GM13976 (cell line): Measurements from ENCODE around the gene CD58.

Experiments used
- DNase-seq: peaks from one replicate; pipeline ENCODE4 v3.0.0; 2012; ENCODE audit warnings: low spot score
- in situ Hi-C: fragments of 300-500 bp; cut with MboI; formaldehyde crosslinking; loops from one replicate; pipeline ENCODE4 v1.12.0; 2022; ENCODE audit warnings: low sequenced_read_pairs, mixed read lengths, inconsistent platforms; ENCODE audit not compliant: unreplicated experiment
- TF ChIP-seq, protein P1 (sequence below): IDR thresholded peaks from 2 replicates; pipeline ENCODE4 v1.5.1; 2012; ENCODE audit warnings: borderline replicate concordance, mild to moderate bottlenecking; ENCODE audit not compliant: insufficient read depth; ENCODE audit errors: extremely low read depth, missing control alignments, control extremely low read depth

Gene CD58

DNA sequence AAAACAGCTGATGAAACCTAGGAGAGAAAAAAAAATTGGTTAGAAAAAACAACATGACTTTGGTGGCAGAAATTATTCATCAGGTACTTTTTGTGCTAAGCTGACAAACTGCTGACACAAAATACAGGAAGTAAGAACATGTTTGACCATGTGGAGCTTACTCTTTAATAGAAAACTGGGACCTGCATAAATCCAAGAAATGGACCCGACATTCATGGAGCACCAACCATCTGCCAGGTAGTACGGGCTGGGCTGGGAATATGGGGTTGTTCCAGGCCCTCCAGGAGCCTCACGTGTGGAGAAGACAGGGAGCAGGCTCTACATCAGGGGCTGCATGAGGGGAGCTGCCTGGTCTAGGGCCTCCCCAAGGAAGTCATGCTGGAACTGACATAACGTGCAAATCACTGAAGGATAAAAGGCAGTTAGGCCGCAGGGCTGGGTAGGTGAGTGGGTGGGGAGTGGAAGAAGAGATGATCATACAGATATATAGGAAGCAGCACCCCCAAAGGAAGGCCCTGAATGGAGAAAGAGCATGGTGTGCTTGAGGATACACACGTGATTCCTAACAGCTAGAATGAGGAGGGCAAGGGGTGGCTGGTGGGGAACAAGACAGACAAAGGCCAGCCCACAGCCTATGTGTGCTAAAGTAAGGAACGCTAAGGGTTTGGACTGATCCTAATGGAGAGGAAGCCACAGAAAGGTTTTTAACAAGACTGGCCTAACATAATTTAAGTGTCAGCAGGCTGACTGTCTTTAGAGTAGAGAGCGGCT, 26.1 kb downstream of the CD58 start:
- TF ChIP-seq, protein P1, sequence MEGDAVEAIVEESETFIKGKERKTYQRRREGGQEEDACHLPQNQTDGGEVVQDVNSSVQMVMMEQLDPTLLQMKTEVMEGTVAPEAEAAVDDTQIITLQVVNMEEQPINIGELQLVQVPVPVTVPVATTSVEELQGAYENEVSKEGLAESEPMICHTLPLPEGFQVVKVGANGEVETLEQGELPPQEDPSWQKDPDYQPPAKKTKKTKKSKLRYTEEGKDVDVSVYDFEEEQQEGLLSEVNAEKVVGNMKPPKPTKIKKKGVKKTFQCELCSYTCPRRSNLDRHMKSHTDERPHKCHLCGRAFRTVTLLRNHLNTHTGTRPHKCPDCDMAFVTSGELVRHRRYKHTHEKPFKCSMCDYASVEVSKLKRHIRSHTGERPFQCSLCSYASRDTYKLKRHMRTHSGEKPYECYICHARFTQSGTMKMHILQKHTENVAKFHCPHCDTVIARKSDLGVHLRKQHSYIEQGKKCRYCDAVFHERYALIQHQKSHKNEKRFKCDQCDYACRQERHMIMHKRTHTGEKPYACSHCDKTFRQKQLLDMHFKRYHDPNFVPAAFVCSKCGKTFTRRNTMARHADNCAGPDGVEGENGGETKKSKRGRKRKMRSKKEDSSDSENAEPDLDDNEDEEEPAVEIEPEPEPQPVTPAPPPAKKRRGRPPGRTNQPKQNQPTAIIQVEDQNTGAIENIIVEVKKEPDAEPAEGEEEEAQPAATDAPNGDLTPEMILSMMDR, result no peak
- in situ Hi-C loops, result no loop called here
- no peak for DNase-seq

DNA sequence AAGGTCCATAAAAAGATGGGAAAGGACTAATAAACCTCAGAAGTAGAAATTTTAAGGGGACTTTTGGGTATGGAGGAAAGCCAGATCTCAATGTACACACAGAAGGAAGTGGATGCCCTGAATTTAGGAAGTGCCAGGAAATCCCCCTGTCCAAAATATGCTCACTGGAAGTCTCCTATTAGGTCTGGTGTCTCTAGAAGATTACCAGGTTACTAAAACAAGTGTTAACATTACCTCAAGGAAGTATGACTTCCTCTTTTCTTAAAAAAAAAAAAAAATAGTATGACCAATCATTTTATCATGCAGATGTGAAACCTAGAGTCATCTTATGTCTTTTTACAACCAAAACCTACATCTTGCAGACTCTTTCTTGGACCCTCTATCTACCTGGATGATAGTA, 30.7 kb downstream of the CD58 start:
- TF ChIP-seq, protein P1, result no peak
- in situ Hi-C loops, result no loop called here
- DNase-seq, result peak; percentile 57

DNA sequence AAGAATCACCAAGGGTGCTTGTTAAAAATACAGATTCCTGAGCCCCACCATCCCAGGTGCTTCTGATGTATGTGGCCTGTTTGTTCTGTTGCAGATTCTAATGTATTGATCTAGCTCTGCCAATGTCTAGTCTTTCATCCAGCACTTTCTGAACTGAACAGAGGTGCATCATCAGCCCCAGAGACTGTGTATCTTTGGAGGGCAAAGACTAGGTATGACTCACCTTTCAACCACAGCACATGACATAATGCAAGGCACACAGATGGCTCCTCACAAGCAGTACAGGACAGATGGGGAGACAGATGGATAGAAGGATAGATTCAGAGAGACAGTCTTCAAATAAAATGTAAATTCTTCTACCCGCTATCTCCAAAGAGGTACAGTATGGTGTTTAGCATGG, 32.3 kb downstream of the CD58 start:
- TF ChIP-seq, protein P1, result no peak
- no peak for DNase-seq
- in situ Hi-C loops, result no loop called here

DNA sequence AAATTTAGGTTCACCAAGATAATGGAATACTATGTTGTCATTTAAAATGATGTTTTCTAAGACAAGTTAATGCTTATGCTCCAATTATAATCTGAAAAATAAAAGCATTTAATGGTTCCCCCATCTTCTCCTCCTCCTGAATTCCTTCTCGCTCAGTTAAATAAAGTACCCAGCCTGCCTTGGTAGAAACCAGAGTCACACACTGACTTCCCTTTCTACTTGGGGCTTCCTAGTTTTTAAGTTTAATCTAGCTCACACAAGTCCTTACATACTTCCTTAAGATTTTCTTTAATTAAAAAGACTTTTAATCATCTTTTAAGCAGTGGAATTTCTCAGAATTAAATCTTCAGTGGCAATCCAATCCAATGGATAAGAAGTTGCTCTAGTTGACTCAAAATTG, 32.9 kb downstream of the CD58 start:
- DNase-seq, result no peak
- in situ Hi-C loops, result no loop called here
- TF ChIP-seq, protein P1, result no peak

DNA sequence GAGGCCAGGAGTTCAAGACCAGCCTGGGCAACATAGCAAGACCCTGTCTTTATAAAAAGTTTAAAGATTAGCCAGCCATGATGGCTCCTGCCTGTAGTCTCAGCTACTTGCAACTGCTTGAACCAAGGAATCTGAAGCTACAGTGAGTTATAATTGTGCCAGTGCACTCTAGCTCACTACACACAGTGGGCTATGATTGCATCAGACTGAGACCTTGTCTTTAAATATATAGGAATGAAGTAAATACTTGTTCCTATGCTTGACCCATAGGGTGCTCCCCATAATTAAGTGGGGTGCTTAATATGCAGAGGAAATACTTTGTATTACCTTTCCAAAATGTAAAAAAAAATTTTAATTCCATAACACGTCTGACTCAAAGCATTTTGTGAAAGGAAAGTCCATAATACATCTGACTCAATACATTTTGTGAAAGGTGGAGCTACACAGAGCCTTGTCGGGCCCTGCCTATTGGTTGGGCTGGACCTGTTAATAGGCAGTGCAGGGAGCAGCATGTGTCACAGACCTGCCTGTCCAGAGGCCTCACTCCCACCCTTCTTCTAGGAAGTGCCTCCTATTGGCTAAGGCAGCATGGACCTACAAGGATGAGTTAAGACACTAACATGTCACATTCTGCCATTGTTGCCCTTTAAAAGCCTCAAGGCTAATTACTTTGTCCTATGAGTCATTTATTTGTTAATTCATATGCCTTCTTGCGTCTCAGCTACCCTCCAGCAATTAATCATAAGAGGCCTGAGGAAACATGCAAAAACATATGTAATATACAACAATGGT, 33.6 kb downstream of the CD58 start:
- TF ChIP-seq, protein P1, result no peak

DNA sequence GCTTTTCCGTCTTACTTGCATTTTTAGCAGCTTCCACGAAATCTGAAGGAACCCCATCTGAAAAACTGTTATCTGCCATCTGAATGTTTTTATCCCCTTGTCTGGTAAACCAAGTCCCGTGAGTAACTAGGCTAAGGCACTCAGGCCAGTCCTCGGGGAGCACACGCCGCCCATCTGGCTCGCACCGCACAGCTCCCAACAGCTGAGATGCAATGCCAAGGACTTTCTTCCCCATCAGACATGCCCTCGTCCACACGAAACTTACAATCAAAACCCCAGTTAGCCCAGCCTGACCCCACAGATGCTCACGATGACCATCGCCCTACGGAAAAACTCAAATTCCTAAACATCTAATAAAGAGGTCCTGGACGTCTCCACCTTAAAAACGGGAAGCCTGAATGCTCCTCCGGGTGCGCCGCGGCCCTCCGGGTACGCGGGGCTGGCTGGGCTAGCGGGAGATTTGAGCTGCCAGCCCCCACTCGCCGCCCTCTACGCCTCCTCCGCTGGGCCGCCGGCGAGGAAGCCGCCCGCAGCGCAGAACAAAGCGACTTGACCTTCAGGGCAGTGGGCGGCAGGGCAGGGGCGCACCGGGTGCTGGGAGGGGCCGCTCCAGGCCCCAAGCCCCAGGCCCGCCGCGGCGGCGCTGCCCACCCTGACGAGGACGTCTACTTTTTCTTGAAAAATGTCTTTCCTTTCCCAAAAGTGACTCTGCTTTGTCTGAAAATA, 36.6 kb downstream of the CD58 start:
- TF ChIP-seq, protein P1, result no peak
- DNase-seq, result no peak
- in situ Hi-C loops, result no loop called here

More for the DNA sequence above, 33.6 kb downstream of the CD58 start:
- DNase-seq, result no peak
- in situ Hi-C loops, result no loop called here
